Measurements from ENCODE around the gene AASDH. TPM values are rescaled to one million over a fixed set of nuclear protein-coding genes. Genes with fewer than 3 reads are reported as not detected.

The AASDH gene
- total and polyA plus RNA-seq, 2 of the 4 experiments (the other 2 are of a cell fraction), result 4.7 to 12.0 TPM

Small RNA genes lying within 50 kb of the gene (microRNA-seq; reads per million reads assigned to microRNA genes)
- gene RNU6-197P (ENCODE audit: insufficient read depth, insufficient read length), result not detected

Small RNA genes lying within 50 kb of the gene (small RNA-seq; reads per million reads assigned to genes)
- 0 reads per million in 5 experiments for gene RNU6-197P

Other genes starting within 250 kb of the AASDH start
- 21.1 and 32.2 TPM in 2 replicates for gene PPAT, start 48.1 kb upstream of the AASDH start, total RNA-seq (2012; rRNA removed)
- gene PPAT, start 48.1 kb upstream of the AASDH start, polyA plus RNA-seq (2012; rRNA removed), result 5.9 and 7.0 TPM in 2 replicates
- gene PAICS, start 48.8 kb upstream of the AASDH start, total RNA-seq (2012; rRNA removed), result 47.9 and 76.9 TPM in 2 replicates
- 86.6 and 109 TPM in 2 replicates for gene PAICS, start 48.8 kb upstream of the AASDH start, polyA plus RNA-seq (2012; rRNA removed)
- gene SRP72, start 80.1 kb upstream of the AASDH start, total RNA-seq (2012; rRNA removed), result 123 and 197 TPM in 2 replicates
- 72.7 and 73.8 TPM in 2 replicates for gene SRP72, start 80.1 kb upstream of the AASDH start, polyA plus RNA-seq (2012; rRNA removed)
- 0.18 and 0.28 TPM in 2 replicates for gene ARL9, start 118.3 kb upstream of the AASDH start, total RNA-seq (2012; rRNA removed)
- gene ARL9, start 118.3 kb upstream of the AASDH start, polyA plus RNA-seq (2012; rRNA removed), result 0.49 and 0.51 TPM in 2 replicates

Data from IMR-90 (cell line).